ENCODE data around the gene MYL11. TPM values are rescaled to one million over a fixed set of nuclear protein-coding genes. Genes with fewer than 3 reads are reported as not detected.

Gene MYL11
- total and polyA plus RNA-seq, 4 donors = 0.70 TPM; not detected in 3

DNA sequence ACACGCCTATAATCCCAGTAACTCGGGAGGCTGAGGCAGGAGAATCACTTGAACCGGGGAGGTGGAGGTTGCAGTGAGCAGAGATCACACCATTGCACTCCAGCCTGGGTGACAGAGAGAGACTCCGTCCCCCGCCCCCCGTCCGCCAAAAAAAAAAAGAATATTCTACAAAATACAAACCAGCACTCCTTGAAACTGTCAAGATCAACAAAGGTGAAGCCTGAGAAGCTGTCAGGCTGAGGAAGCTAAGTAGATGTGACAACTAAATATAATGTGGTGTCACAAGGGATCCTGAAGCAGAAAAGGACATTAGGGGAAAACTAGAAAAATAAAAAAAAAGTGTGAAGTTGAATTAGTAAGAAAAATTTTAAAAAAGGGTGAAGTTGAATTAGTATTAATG is 25.7 kb upstream of the MYL11 start:
- Histone ChIP-seq H3K9me3 (ENCODE audit: control insufficient read depth in 4 of 4, low read length in 3 of 4) (no peaks in the 10 kb centered on the region), H3K27me3 (ENCODE audit: control insufficient read depth in 4 of 4, insufficient read depth in 4 of 4, low read length in 3 of 4) (no peaks in the 10 kb centered on the region), H3K27ac (ENCODE audit: low read depth in 1 of 2, low read length in 2 of 2) (no peak overlapping the region), H3K9ac (ENCODE audit: low read depth in 1 of 2, low read length in 2 of 2) (no peak overlapping the region), H3K4me3 (ENCODE audit: low read depth in 1 of 3, low read length in 3 of 3) (no peak overlapping the region), H3K4me1 (ENCODE audit: control insufficient read depth in 4 of 4, insufficient read depth in 4 of 4, low read length in 3 of 4) (peaks cover 7 to 31% (median 23%) of the 10 kb centered on the region in 4 donors), H3K36me3 (ENCODE audit: control insufficient read depth in 4 of 4, insufficient read depth in 3 of 4, low read depth in 1 of 4, low read length in 3 of 4) (peaks cover 4 to 16% (median 15%) of the 10 kb centered on the region in 4 donors)
- no peak for DNase-seq (ENCODE audit: low spot score)
- 97% methylated on average over 7 of the region's 7 CpGs for WGBS
- no peak for TF ChIP-seq SP1 (IDR thresholded peaks at IDR 0.05)
- no peak for TF ChIP-seq NR2F2 (IDR thresholded peaks at IDR 0.05)
- no peak for TF ChIP-seq FOXA2 (IDR thresholded peaks at IDR 0.05)
- TF ChIP-seq FOXA1 (IDR thresholded peaks at IDR 0.05) = no peak
- TF ChIP-seq MAX (IDR thresholded peaks at IDR 0.05) = no peak
- TF ChIP-seq EGR1 (IDR thresholded peaks at IDR 0.05; ENCODE audit: low read depth in 2 of 2) = no peak
- TF ChIP-seq, protein P1, sequence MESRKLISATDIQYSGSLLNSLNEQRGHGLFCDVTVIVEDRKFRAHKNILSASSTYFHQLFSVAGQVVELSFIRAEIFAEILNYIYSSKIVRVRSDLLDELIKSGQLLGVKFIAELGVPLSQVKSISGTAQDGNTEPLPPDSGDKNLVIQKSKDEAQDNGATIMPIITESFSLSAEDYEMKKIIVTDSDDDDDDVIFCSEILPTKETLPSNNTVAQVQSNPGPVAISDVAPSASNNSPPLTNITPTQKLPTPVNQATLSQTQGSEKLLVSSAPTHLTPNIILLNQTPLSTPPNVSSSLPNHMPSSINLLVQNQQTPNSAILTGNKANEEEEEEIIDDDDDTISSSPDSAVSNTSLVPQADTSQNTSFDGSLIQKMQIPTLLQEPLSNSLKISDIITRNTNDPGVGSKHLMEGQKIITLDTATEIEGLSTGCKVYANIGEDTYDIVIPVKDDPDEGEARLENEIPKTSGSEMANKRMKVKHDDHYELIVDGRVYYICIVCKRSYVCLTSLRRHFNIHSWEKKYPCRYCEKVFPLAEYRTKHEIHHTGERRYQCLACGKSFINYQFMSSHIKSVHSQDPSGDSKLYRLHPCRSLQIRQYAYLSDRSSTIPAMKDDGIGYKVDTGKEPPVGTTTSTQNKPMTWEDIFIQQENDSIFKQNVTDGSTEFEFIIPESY (IDR thresholded peaks at IDR 0.05) = no peak
- no peak for TF ChIP-seq RXRA (IDR thresholded peaks at IDR 0.05)

GRCh38 chr16:30349675-30350074 is 24.9 kb upstream of the MYL11 start:
- no peak for DNase-seq (ENCODE audit: low spot score)
- H3K9me3 ChIP-seq (ENCODE audit: control insufficient read depth in 4 of 4, low read length in 3 of 4) = no peaks in the 10 kb centered on the region
- H3K27ac ChIP-seq (ENCODE audit: low read depth in 1 of 2, low read length in 2 of 2) = no peak overlapping the region
- TF ChIP-seq MAX (IDR thresholded peaks at IDR 0.05) (no peak), REST (IDR thresholded peaks at IDR 0.05) (no peak), FOXA1 (IDR thresholded peaks at IDR 0.05) (no peak), NR2F2 (IDR thresholded peaks at IDR 0.05) (no peak), JUND (IDR thresholded peaks at IDR 0.05) (no peak), SP1 (IDR thresholded peaks at IDR 0.05) (no peak), GABPA (IDR thresholded peaks at IDR 0.05 in 1 of 2, conservative IDR thresholded peaks at IDR 0.05 in 1 of 2) (no peak), YY1 (IDR thresholded peaks at IDR 0.05) (no peak), EGR1 (IDR thresholded peaks at IDR 0.05; ENCODE audit: low read depth in 2 of 2) (no peak), RXRA (IDR thresholded peaks at IDR 0.05) (no peak), FOXA2 (IDR thresholded peaks at IDR 0.05) (no peak), TAF1 (conservative IDR thresholded peaks at IDR 0.05) (no peak), HNF4G (IDR thresholded peaks at IDR 0.05) (no peak), HNF4A (conservative IDR thresholded peaks at IDR 0.05) (no peak)
- TF ChIP-seq, protein P1 (IDR thresholded peaks at IDR 0.05) = no peak
- H3K9ac ChIP-seq (ENCODE audit: low read depth in 1 of 2, low read length in 2 of 2) = no peak overlapping the region
- peaks cover 8 to 38% (median 30%) of the 10 kb centered on the region in 4 donors for H3K4me1 ChIP-seq (ENCODE audit: control insufficient read depth in 4 of 4, insufficient read depth in 4 of 4, low read length in 3 of 4)
- H3K4me3 ChIP-seq (ENCODE audit: low read depth in 1 of 3, low read length in 3 of 3) = no peak overlapping the region
- H3K27me3 ChIP-seq (ENCODE audit: control insufficient read depth in 4 of 4, insufficient read depth in 4 of 4, low read length in 3 of 4) = no peaks in the 10 kb centered on the region
- H3K36me3 ChIP-seq (ENCODE audit: control insufficient read depth in 4 of 4, insufficient read depth in 3 of 4, low read depth in 1 of 4, low read length in 3 of 4) = peaks cover 4 to 16% (median 15%) of the 10 kb centered on the region in 4 donors
- 86% methylated on average over 3 of the region's 3 CpGs for WGBS

Measured in liver (tissue), 9 donors.